ENCODE measurements around the gene ARMC7. TPM values are rescaled to one million over a fixed set of nuclear protein-coding genes. Genes with fewer than 3 reads are reported as not detected.

The ARMC7 gene
- total and polyA plus RNA-seq, 2 donors (not counting 1 experiment from before 2014, with no cell fraction given): 10.4 to 15.9 TPM

GRCh38 chr17:75081611-75082540 is 27.9 kb upstream of the ARMC7 start:
- Histone ChIP-seq H4K20me1 (ENCODE audit: control insufficient read depth, insufficient read depth, low read length, poor library complexity, severe bottlenecking) (no peaks in the 10 kb centered on the region), H3K4me3 (ENCODE audit: control extremely low read depth in 1 of 5, extremely low read depth in 1 of 5, insufficient read depth in 1 of 5, low read depth in 2 of 5, low read length in 4 of 5) (no peak overlapping the region), H3K9me3 (ENCODE audit: control extremely low read depth in 1 of 3, control insufficient read depth in 2 of 3, insufficient read depth in 1 of 3, low read length in 2 of 3) (no peaks in the 10 kb centered on the region), H3K36me3 (replicated peaks in 1 of 2; ENCODE audit: control extremely low read depth in 1 of 2, control insufficient read depth in 1 of 2, extremely low read depth in 1 of 2, insufficient read depth in 2 of 2, low read length in 1 of 2) (no peaks in the 10 kb centered on the region), H3K4me1 (ENCODE audit: control insufficient read depth in 2 of 2, insufficient read depth in 2 of 2, low read length in 2 of 2) (peaks cover 21 to 33% of the 10 kb centered on the region in 2 donors), H3K27me3 (replicated peaks in 1 of 4; ENCODE audit: control extremely low read depth in 1 of 4, control insufficient read depth in 3 of 4, insufficient read depth in 4 of 4, low read length in 3 of 4) (peaks cover 0 to 2% (median 0%) of the 10 kb centered on the region in 4 experiments), H3K9ac (ENCODE audit: low read length) (no peak overlapping the region), H3K27ac (ENCODE audit: low read length in 2 of 2) (no peak overlapping the region), H3K4me2 (replicated peaks; ENCODE audit: low read depth, low read length, poor library complexity, severe bottlenecking) (no peak overlapping the region), H3K79me2 (ENCODE audit: control insufficient read depth, insufficient read depth, low read length) (no peaks in the 10 kb centered on the region), H2AFZ (ENCODE audit: insufficient read depth, low read depth, low read length, poor library complexity, severe bottlenecking) (no peak overlapping the region)
- Mint-ChIP-seq H3K27ac (no peak overlapping the region), H3K4me3 (no peak overlapping the region), H3K27me3 (peaks cover 4% of the 10 kb centered on the region), H3K9me3 (ENCODE audit: insufficient read depth) (no peaks in the 10 kb centered on the region), H3K4me1 (peaks cover 30% of the 10 kb centered on the region)
- intact Hi-C loops (cut with micrococcal nuclease): no loop called here
- DNase-seq (no peak), ATAC-seq (ENCODE audit: low read depth) (no peak)
- WGBS (ENCODE audit: insufficient coverage): 97% methylated on average over 10 of the region's 13 CpGs
- CTCF ChIA-PET: interaction anchor here (0.6 kb wide), 1 partner anchor 125 kb away, joined by 4 read pairs; no protein-coding TSS in a partner anchor
- no peak for TF ChIP-seq CTCF (IDR thresholded peaks at IDR 0.05)
- no peak for TF ChIP-seq EZH2 (IDR thresholded peaks at IDR 0.05; ENCODE audit: borderline replicate concordance, insufficient read depth, low read depth, low read length, poor library complexity, severe bottlenecking)
- POLR2A ChIA-PET: no interaction called here

DNA sequence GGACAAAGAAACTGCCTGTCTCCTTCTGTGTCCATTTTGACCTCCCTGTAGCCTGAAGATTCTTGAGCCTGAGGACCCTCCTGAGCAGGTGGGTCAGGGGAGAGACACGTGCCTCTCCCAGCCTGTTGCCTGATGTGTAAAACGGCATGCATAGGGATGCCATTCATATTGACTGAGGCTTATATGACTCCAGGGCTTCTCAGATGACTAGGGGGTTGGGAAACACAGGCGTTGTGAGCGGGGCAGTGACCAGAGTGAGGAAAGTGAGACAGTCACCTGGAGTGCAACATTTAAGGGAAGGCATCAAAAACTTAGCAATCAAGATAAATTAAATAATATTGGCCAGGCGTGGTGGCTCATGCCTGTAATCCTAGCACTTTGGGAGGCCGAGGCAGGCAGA is 27.1 kb upstream of the ARMC7 start:
- peaks cover 4% of the 10 kb centered on the region for H3K27me3 Mint-ChIP-seq
- Histone ChIP-seq H3K4me3 (ENCODE audit: control extremely low read depth in 1 of 5, extremely low read depth in 1 of 5, insufficient read depth in 1 of 5, low read depth in 2 of 5, low read length in 4 of 5) (no peak overlapping the region), H3K4me2 (replicated peaks; ENCODE audit: low read depth, low read length, poor library complexity, severe bottlenecking) (no peak overlapping the region), H3K27ac (ENCODE audit: low read length in 2 of 2) (no peak overlapping the region), H3K9me3 (ENCODE audit: control extremely low read depth in 1 of 3, control insufficient read depth in 2 of 3, insufficient read depth in 1 of 3, low read length in 2 of 3) (no peaks in the 10 kb centered on the region), H3K79me2 (ENCODE audit: control insufficient read depth, insufficient read depth, low read length) (no peaks in the 10 kb centered on the region), H3K36me3 (replicated peaks in 1 of 2; ENCODE audit: control extremely low read depth in 1 of 2, control insufficient read depth in 1 of 2, extremely low read depth in 1 of 2, insufficient read depth in 2 of 2, low read length in 1 of 2) (no peaks in the 10 kb centered on the region), H4K20me1 (ENCODE audit: control insufficient read depth, insufficient read depth, low read length, poor library complexity, severe bottlenecking) (no peaks in the 10 kb centered on the region), H3K9ac (ENCODE audit: low read length) (no peak overlapping the region), H2AFZ (ENCODE audit: insufficient read depth, low read depth, low read length, poor library complexity, severe bottlenecking) (no peak overlapping the region), H3K4me1 (ENCODE audit: control insufficient read depth in 2 of 2, insufficient read depth in 2 of 2, low read length in 2 of 2) (peaks cover 19 to 31% of the 10 kb centered on the region in 2 donors), H3K27me3 (replicated peaks in 1 of 4; ENCODE audit: control extremely low read depth in 1 of 4, control insufficient read depth in 3 of 4, insufficient read depth in 4 of 4, low read length in 3 of 4) (peaks cover 0 to 2% (median 0%) of the 10 kb centered on the region in 4 experiments)
- ATAC-seq (ENCODE audit: low read depth) (no peak), DNase-seq (no peak)
- TF ChIP-seq CTCF (IDR thresholded peaks at IDR 0.05): no peak
- no peak for TF ChIP-seq EZH2 (IDR thresholded peaks at IDR 0.05; ENCODE audit: borderline replicate concordance, insufficient read depth, low read depth, low read length, poor library complexity, severe bottlenecking)
- intact Hi-C loops (cut with micrococcal nuclease): no loop called here
- peaks cover 30% of the 10 kb centered on the region for H3K4me1 Mint-ChIP-seq
- H3K4me3 Mint-ChIP-seq: no peak overlapping the region
- POLR2A ChIA-PET: no interaction called here
- no peaks in the 10 kb centered on the region for H3K9me3 Mint-ChIP-seq (ENCODE audit: insufficient read depth)
- 92% methylated on average over 2 of the region's 6 CpGs for WGBS (ENCODE audit: insufficient coverage)
- no peak overlapping the region for H3K27ac Mint-ChIP-seq
- CTCF ChIA-PET: no interaction called here

Data from B cell (primary cell).